Gastroesophageal sphincter (tissue), 4 donors: ENCODE results near the gene FAM114A1. TPM values are rescaled to one million over a fixed set of nuclear protein-coding genes. Genes with fewer than 3 reads are reported as not detected.

ENCODE experiments used
- ATAC-seq: fragments of 150-250 bp; one replicate; pipeline ENCODE4 v1.9.1; 2016; ENCODE audit warnings: mild to moderate bottlenecking, moderate library complexity
- H3K27ac ChIP-seq, 4 donors: fragments of 200-600 bp; sonication (generic) in 3 of 4; 1 replicate in 3 of 4; 2 replicates in 1 of 4; pipeline ENCODE4 v1.5.1; 2016 to 2019
- H3K27me3 ChIP-seq: fragments of 200-600 bp; sonication (generic); one replicate; pipeline ENCODE4 v1.5.1; 2019
- H3K36me3 ChIP-seq, 2 donors: fragments of 200-600 bp; sonication (generic); one replicate each; pipeline ENCODE4 v1.5.1; 2019; ENCODE audit warnings: control low read depth in 1 of 2
- H3K4me1 ChIP-seq, 3 donors: fragments of 200-600 bp; sonication (generic); 1 replicate in 2 of 3; 2 replicates in 1 of 3; pipeline ENCODE4 v1.5.1; 2016 to 2019; ENCODE audit warnings: control low read depth in 2 of 3
- H3K4me3 ChIP-seq, 2 donors: fragments of 200-600 bp; sonication (generic); one replicate each; pipeline ENCODE4 v1.5.1; 2019; ENCODE audit warnings: mild to moderate bottlenecking in 1 of 2, moderate library complexity in 1 of 2
- H3K9me3 ChIP-seq, 3 donors: fragments of 200-600 bp; sonication (generic); one replicate each; pipeline ENCODE4 v1.5.1; 2017 to 2019; ENCODE audit warnings: control low read depth in 2 of 3
- EP300 ChIP-seq: sonication (generic); formaldehyde crosslinking; IDR thresholded peaks from one replicate; pipeline ENCODE4 v1.6.1; 2017; ENCODE audit warnings: antibody characterized with exemption, mild to moderate bottlenecking
- POLR2A ChIP-seq, 2 donors: fragments of 450-650 bp; IDR thresholded peaks; one replicate each; pipeline ENCODE4 v1.6.1; 2017; ENCODE audit warnings: antibody characterized with exemption in 2 of 2, mild to moderate bottlenecking in 2 of 2, moderate library complexity in 1 of 2
- POLR2AphosphoS5 ChIP-seq: sonication (generic); formaldehyde crosslinking; IDR thresholded peaks from one replicate; pipeline ENCODE4 v1.6.1; 2017; ENCODE audit warnings: antibody characterized with exemption
- WGBS, 2 donors: methylation state at CpG; one replicate each; pipeline ENCODE4 v1.1.5; 2018; ENCODE audit warnings: low coverage in 1 of 2; 5-methylcytosine and 5-hydroxymethylcytosine counted together
- total RNA-seq, 4 donors: library from RNA; depleted of rRNA; stranded (reverse); fragments of >200 nt; gene quantifications; one replicate each; pipeline ENCODE4 v1.1.0, GENCODE V29; 2016
- TF ChIP-seq, protein P1 (sequence below), 4 experiments: fragments of 200-600 bp in 2 of 4; fragments of 450-650 bp in 2 of 4; sonication (generic) in 1 of 4; IDR thresholded peaks; one replicate each; pipeline ENCODE4 v1.5.1; 2017 to 2019; ENCODE audit warnings: antibody characterized with exemption in 4 of 4, mild to moderate bottlenecking in 2 of 4, moderate library complexity in 2 of 4

The FAM114A1 gene
- total RNA-seq, 4 donors from 2014 or later, result 90.0 to 155 (median 98.4) TPM

DNA sequence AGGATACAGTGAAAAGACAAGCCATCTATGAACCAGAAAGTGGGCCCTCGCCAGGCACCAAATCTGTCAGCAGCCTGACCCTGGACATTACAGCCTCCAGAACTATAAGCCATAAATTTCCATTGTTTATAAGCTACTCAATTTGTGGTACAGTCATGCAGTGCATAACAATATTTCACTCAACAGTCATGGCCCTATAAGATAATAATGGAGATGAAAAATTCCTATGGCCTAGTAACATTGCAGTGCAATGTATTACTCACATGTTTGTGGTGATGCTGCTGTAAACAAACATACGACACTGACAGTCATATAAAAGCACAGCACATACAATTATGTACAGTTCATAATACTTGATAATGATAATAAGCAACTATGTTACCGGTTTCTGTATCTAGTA is 45.9 kb upstream of the FAM114A1 start:
- Histone ChIP-seq H3K4me1 (no peaks in the 10 kb centered on the region), H3K27me3 (no peaks in the 10 kb centered on the region), H3K27ac (no peak overlapping the region), H3K36me3 (no peaks in the 10 kb centered on the region), H3K4me3 (no peak overlapping the region), H3K9me3 (no peaks in the 10 kb centered on the region)
- 89 to 100% methylated on average over 3 of the region's 3 CpGs for WGBS, 2 donors
- ATAC-seq, result no peak
- TF ChIP-seq POLR2AphosphoS5, result no peak
- TF ChIP-seq, protein P1, sequence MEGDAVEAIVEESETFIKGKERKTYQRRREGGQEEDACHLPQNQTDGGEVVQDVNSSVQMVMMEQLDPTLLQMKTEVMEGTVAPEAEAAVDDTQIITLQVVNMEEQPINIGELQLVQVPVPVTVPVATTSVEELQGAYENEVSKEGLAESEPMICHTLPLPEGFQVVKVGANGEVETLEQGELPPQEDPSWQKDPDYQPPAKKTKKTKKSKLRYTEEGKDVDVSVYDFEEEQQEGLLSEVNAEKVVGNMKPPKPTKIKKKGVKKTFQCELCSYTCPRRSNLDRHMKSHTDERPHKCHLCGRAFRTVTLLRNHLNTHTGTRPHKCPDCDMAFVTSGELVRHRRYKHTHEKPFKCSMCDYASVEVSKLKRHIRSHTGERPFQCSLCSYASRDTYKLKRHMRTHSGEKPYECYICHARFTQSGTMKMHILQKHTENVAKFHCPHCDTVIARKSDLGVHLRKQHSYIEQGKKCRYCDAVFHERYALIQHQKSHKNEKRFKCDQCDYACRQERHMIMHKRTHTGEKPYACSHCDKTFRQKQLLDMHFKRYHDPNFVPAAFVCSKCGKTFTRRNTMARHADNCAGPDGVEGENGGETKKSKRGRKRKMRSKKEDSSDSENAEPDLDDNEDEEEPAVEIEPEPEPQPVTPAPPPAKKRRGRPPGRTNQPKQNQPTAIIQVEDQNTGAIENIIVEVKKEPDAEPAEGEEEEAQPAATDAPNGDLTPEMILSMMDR (IDR thresholded peaks at IDR 0.05), result no peak
- TF ChIP-seq EP300, result no peak
- no peak for TF ChIP-seq POLR2A (IDR thresholded peaks at IDR 0.05)

DNA sequence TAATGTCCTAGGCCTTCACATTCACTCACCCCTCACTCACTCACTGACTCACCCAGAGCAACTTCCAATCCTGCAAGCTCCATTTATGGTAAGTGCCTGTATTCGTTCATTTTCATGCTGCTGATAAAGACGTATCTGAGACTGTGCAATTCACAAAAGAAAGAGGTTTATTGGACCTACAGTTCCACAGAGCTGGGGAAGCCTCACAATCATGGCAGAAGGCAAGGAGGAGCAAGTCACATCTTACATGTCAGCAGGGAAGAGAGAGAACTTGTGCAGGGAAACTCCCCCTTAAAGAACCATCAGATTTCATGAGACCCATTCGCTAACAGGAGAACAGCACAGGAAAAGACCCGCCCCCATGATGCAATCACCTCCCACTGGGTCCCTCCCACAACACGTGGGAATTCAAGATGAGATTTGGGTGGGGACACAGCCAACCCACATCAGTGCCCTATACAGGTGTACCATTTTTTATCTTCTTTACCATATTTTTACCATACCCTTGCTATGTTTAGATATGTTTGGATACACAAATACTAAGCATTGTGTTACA is 44.8 kb upstream of the FAM114A1 start:
- 75 to 80% methylated on average over 3 to 5 of the region's 5 CpGs for WGBS, 2 donors
- no peak overlapping the region for H3K4me3 ChIP-seq
- H3K36me3 ChIP-seq, result no peaks in the 10 kb centered on the region
- TF ChIP-seq POLR2A (IDR thresholded peaks at IDR 0.05) (no peak), POLR2AphosphoS5 (no peak), EP300 (no peak)
- TF ChIP-seq, protein P1 (IDR thresholded peaks at IDR 0.05), result no peak
- no peaks in the 10 kb centered on the region for H3K4me1 ChIP-seq
- no peak overlapping the region for H3K27ac ChIP-seq
- no peak for ATAC-seq
- H3K9me3 ChIP-seq, result no peaks in the 10 kb centered on the region
- no peaks in the 10 kb centered on the region for H3K27me3 ChIP-seq

DNA sequence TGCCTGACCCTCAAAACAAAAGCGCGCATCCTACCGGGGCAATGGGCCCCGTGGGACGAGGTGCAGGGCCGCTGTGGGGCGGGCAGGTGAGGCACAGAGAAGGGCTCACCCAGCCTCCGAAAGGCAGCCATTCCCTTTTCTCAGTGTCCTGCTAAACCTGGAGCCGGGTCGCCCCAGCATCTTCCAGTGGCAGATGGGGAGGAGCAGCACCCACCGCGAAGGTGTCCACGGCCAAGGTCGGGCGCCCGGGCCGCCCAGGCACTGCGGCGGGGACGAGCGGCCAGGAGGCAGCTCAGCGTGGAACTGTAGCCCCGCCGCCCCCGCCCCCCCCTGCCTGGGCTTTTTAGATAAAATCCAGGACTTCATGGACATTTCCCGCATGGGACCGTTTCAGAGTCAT is 43.8 kb upstream of the FAM114A1 start:
- Histone ChIP-seq H3K27ac (no peak overlapping the region), H3K9me3 (no peaks in the 10 kb centered on the region), H3K36me3 (no peaks in the 10 kb centered on the region), H3K27me3 (no peaks in the 10 kb centered on the region), H3K4me3 (no peak overlapping the region), H3K4me1 (no peaks in the 10 kb centered on the region)
- WGBS, 2 donors, result no CpG with 5 or more reads among the region's 27 CpGs
- no peak for ATAC-seq
- TF ChIP-seq, protein P1 (IDR thresholded peaks at IDR 0.05), result no peak
- TF ChIP-seq EP300, result no peak
- no peak for TF ChIP-seq POLR2A (IDR thresholded peaks at IDR 0.05)
- TF ChIP-seq POLR2AphosphoS5, result no peak

DNA sequence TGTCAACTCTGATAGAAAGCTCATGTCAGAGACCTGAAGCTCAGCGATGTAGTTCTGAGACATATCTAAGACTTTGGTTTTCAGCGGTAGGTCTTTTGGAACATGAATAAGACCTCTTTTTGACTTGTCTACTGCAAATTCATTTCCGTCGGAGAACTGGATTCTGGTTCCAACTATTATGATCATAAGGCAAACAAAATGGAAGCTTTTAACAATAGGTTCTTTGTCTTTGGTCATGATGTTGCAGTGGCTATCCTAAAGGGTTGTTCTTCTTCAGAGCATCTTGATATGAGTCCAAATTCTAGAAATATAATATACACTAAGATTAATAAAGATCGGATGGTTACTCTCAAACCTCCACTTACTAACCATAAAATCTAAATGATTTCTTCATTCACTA is 38.4 kb upstream of the FAM114A1 start:
- 86 to 87% methylated on average over 5 of the region's 5 CpGs for WGBS, 2 donors
- H3K9me3 ChIP-seq, result peaks cover 0 to 3% (median 0%) of the 10 kb centered on the region in 3 donors
- no peak overlapping the region for H3K27ac ChIP-seq
- H3K36me3 ChIP-seq, result no peaks in the 10 kb centered on the region
- ATAC-seq, result no peak
- no peaks in the 10 kb centered on the region for H3K4me1 ChIP-seq
- no peak for TF ChIP-seq EP300
- no peak for TF ChIP-seq POLR2A (IDR thresholded peaks at IDR 0.05)
- TF ChIP-seq POLR2AphosphoS5, result no peak
- TF ChIP-seq, protein P1 (IDR thresholded peaks at IDR 0.05), result no peak
- no peaks in the 10 kb centered on the region for H3K27me3 ChIP-seq
- H3K4me3 ChIP-seq, result no peak overlapping the region

DNA sequence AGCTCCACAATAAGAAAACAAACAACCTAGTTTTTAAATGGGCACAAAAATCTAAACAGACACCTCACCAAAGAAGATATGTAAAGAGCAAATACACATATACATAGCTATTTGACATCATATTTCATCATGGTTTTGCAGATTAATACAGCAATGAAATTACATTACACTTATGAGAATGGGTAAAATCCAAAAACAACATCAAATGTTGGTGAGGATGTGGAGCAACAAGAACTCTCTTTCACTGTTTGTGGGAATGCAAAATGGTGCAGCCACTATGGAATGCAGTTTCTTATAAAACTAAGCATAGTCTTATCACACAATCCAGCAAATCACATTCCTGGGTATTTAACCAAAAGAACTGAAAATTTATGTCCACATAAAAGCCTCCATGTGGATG is 36.0 kb upstream of the FAM114A1 start:
- Histone ChIP-seq H3K27me3 (no peaks in the 10 kb centered on the region), H3K4me3 (no peak overlapping the region), H3K4me1 (no peaks in the 10 kb centered on the region), H3K27ac (no peak overlapping the region), H3K9me3 (peaks cover 0 to 24% (median 0%) of the 10 kb centered on the region in 3 donors), H3K36me3 (no peaks in the 10 kb centered on the region)
- TF ChIP-seq, protein P1 (IDR thresholded peaks at IDR 0.05), result no peak
- TF ChIP-seq POLR2A (IDR thresholded peaks at IDR 0.05) (no peak), POLR2AphosphoS5 (no peak), EP300 (no peak)
- no peak for ATAC-seq
